ENCODE measurements around the gene MCF2L2. TPM values are rescaled to one million over a fixed set of nuclear protein-coding genes. Genes with fewer than 3 reads are reported as not detected.
A peak's percentile ranks its signal among the peaks of the same experiment; 100 is the strongest.

The MCF2L2 gene
- total and polyA plus RNA-seq, 9 of the 15 experiments (the other 6 are each of a cell fraction or from before 2014, with no cell fraction given): 0.56 to 4.2 (median 3.0) TPM

DNA sequence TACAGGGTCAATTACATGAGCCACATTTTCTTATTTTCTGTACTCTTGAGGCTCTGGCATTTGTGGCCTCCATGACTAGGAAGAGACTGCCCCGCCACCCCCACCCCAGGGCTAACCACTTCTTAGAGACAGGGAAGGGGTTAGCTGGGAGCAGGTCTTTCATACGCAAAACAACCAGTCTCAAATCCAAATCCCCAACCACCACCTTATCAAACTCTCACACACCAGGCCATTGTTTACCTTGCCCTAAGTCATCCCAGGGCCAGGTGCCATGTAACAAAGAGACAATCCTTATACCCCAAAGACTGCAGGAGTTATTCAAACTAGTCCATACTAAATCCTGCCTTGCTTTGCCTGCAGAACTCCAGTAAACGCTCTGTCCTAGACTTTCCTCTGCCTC lies 97.5 kb downstream of the MCF2L2 start (continued):
- TF ChIP-seq, protein P1, sequence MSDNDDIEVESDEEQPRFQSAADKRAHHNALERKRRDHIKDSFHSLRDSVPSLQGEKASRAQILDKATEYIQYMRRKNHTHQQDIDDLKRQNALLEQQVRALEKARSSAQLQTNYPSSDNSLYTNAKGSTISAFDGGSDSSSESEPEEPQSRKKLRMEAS (CRISPR knock-in tag; IDR thresholded peaks at IDR 0.05): no peak
- TF ChIP-seq EP300 (IDR thresholded peaks at IDR 0.05; ENCODE audit: low read length) (peak; percentile 78), NBN (IDR thresholded peaks at IDR 0.05; ENCODE audit: low read depth) (peak; percentile 59; the same call in 1 of the 2 replicates), KLF6 (CRISPR knock-in tag; IDR thresholded peaks at IDR 0.05; ENCODE audit: borderline replicate concordance) (no peak), EHMT2 (IDR thresholded peaks at IDR 0.05) (peak; percentile 71), DMBX1 (CRISPR knock-in tag; IDR thresholded peaks at IDR 0.05; ENCODE audit: borderline replicate concordance) (peak; percentile 39; the same call in 1 of the 2 replicates), CTBP1 (IDR thresholded peaks at IDR 0.05; ENCODE audit: borderline replicate concordance) (peak; percentile 17; the same call in 1 of the 2 replicates), SREBF1 (IDR thresholded peaks at IDR 0.05; ENCODE audit: borderline replicate concordance, low read depth, low read length) (no peak), ZEB2 (IDR thresholded peaks at IDR 0.05) (peak; percentile 80), CREM (IDR thresholded peaks at IDR 0.05; ENCODE audit: low read depth) (0 out of 2 replicates have a peak, but pooled peaks have one; percentile 21), TCF3 (CRISPR knock-in tag; IDR thresholded peaks at IDR 0.05) (peak; percentile 86), TAL1 (IDR thresholded peaks at IDR 0.05) (peak; percentile 78), ARID1B (IDR thresholded peaks at IDR 0.05) (peak; percentile 91), HMGN3 (IDR thresholded peaks at IDR 0.05; ENCODE audit: borderline replicate concordance, extremely low read depth, insufficient read length, low read depth, low read length) (no peak), TEAD4 (IDR thresholded peaks at IDR 0.05; ENCODE audit: low read length) (peak; percentile 73), TEAD4 (CRISPR knock-in tag; IDR thresholded peaks at IDR 0.05; ENCODE audit: borderline replicate concordance) (no peak), ADNP (tag; IDR thresholded peaks at IDR 0.05) (0 out of 2 replicates have a peak, but pooled peaks have one; percentile 10), PCBP2 (IDR thresholded peaks at IDR 0.05; ENCODE audit: low read depth, low read length, poor library complexity, severe bottlenecking) (no peak), FOXA1 (IDR thresholded peaks at IDR 0.05; ENCODE audit: borderline replicate concordance) (peak; percentile 81), CAMTA2 (CRISPR knock-in tag; conservative IDR thresholded peaks at IDR 0.05) (no peak), CBX3 (IDR thresholded peaks at IDR 0.05; ENCODE audit: borderline replicate concordance in 1 of 2, low read length in 2 of 2) (0 out of 3 replicates have a peak, but pooled peaks of 1 of the 2 experiments have one; percentile 16), MEIS2 (IDR thresholded peaks at IDR 0.05; ENCODE audit: partially characterized antibody) (peak; percentile 77)
- TF ChIP-seq, protein P2, sequence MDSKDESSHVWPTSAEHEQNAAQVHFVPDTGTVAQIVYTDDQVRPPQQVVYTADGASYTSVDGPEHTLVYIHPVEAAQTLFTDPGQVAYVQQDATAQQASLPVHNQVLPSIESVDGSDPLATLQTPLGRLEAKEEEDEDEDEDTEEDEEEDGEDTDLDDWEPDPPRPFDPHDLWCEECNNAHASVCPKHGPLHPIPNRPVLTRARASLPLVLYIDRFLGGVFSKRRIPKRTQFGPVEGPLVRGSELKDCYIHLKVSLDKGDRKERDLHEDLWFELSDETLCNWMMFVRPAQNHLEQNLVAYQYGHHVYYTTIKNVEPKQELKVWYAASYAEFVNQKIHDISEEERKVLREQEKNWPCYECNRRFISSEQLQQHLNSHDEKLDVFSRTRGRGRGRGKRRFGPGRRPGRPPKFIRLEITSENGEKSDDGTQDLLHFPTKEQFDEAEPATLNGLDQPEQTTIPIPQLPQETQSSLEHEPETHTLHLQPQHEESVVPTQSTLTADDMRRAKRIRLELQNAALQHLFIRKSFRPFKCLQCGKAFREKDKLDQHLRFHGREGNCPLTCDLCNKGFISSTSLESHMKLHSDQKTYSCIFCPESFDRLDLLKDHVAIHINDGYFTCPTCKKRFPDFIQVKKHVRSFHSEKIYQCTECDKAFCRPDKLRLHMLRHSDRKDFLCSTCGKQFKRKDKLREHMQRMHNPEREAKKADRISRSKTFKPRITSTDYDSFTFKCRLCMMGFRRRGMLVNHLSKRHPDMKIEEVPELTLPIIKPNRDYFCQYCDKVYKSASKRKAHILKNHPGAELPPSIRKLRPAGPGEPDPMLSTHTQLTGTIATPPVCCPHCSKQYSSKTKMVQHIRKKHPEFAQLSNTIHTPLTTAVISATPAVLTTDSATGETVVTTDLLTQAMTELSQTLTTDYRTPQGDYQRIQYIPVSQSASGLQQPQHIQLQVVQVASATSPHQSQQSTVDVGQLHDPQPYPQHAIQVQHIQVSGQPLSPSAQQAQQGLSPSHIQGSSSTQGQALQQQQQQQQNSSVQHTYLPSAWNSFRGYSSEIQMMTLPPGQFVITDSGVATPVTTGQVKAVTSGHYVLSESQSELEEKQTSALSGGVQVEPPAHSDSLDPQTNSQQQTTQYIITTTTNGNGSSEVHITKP (IDR thresholded peaks at IDR 0.05; ENCODE audit: partially characterized antibody): peak; percentile 69
- TF ChIP-seq, protein P3, sequence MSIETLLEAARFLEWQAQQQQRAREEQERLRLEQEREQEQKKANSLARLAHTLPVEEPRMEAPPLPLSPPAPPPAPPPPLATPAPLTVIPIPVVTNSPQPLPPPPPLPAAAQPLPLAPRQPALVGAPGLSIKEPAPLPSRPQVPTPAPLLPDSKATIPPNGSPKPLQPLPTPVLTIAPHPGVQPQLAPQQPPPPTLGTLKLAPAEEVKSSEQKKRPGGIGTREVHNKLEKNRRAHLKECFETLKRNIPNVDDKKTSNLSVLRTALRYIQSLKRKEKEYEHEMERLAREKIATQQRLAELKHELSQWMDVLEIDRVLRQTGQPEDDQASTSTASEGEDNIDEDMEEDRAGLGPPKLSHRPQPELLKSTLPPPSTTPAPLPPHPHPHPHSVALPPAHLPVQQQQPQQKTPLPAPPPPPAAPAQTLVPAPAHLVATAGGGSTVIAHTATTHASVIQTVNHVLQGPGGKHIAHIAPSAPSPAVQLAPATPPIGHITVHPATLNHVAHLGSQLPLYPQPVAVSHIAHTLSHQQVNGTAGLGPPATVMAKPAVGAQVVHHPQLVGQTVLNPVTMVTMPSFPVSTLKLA (conservative IDR thresholded peaks at IDR 0.05): peak in 1 of 2 experiments; percentile 10; a peak in 1 of 4 replicates
- TF ChIP-seq, protein P4, sequence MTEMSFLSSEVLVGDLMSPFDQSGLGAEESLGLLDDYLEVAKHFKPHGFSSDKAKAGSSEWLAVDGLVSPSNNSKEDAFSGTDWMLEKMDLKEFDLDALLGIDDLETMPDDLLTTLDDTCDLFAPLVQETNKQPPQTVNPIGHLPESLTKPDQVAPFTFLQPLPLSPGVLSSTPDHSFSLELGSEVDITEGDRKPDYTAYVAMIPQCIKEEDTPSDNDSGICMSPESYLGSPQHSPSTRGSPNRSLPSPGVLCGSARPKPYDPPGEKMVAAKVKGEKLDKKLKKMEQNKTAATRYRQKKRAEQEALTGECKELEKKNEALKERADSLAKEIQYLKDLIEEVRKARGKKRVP (CRISPR knock-in tag; IDR thresholded peaks at IDR 0.05): no peak
